Astrocyte of the cerebellum (primary cell): Measurements from ENCODE around the gene ATF6B.

Experiments used
- DNase-seq: peaks from one replicate; pipeline ENCODE4 v3.0.0-alpha.2; 2011; ENCODE audit warnings: low read depth
- H3K4me3 ChIP-seq: 2 replicates; pipeline ENCODE4 v1.5.1; 2011; ENCODE audit warnings: mild to moderate bottlenecking, low read depth, low read length, moderate library complexity
- in situ Hi-C: cut with HindIII; loops from 2 replicates; pipeline ENCODE4 v1.10.0; 2017; ENCODE audit warnings: low sequenced_read_pairs
- TF ChIP-seq, protein P1 (sequence below): IDR thresholded peaks from 2 replicates; pipeline ENCODE4 v1.5.1; 2012; ENCODE audit warnings: low read length, low read depth, moderate library complexity, mild to moderate bottlenecking; ENCODE audit errors: missing control alignments

The ATF6B gene

DNA sequence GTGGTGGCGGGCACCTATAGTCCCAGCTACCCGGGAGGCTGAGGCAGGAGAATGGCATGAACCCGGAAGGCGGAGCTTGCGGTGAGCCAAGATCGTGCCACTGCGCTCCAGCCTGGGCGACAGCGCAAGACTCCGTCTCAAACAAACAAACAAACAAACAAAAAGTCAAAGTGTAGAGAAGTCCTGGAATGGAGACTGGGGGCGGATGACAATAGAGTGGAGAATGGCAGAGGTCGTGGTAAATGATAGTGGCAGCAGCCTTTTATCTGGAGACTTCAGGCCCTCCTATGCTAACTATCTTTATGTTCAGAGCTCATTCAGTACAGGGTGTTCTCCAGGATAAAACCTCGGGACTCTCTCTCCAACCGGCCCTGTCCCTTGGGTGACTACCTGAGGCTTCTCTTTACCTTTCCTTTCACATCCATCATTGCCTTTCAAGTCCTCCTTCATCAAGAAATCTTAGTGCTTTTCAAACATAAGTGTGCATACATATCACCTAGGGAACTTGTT lies 3.4 kb upstream of the ATF6B start:
- DNase-seq: no peak
- TF ChIP-seq, protein P1, sequence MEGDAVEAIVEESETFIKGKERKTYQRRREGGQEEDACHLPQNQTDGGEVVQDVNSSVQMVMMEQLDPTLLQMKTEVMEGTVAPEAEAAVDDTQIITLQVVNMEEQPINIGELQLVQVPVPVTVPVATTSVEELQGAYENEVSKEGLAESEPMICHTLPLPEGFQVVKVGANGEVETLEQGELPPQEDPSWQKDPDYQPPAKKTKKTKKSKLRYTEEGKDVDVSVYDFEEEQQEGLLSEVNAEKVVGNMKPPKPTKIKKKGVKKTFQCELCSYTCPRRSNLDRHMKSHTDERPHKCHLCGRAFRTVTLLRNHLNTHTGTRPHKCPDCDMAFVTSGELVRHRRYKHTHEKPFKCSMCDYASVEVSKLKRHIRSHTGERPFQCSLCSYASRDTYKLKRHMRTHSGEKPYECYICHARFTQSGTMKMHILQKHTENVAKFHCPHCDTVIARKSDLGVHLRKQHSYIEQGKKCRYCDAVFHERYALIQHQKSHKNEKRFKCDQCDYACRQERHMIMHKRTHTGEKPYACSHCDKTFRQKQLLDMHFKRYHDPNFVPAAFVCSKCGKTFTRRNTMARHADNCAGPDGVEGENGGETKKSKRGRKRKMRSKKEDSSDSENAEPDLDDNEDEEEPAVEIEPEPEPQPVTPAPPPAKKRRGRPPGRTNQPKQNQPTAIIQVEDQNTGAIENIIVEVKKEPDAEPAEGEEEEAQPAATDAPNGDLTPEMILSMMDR: no peak
- in situ Hi-C loops: no loop called here
- H3K4me3 ChIP-seq: no peak overlapping the region

DNA sequence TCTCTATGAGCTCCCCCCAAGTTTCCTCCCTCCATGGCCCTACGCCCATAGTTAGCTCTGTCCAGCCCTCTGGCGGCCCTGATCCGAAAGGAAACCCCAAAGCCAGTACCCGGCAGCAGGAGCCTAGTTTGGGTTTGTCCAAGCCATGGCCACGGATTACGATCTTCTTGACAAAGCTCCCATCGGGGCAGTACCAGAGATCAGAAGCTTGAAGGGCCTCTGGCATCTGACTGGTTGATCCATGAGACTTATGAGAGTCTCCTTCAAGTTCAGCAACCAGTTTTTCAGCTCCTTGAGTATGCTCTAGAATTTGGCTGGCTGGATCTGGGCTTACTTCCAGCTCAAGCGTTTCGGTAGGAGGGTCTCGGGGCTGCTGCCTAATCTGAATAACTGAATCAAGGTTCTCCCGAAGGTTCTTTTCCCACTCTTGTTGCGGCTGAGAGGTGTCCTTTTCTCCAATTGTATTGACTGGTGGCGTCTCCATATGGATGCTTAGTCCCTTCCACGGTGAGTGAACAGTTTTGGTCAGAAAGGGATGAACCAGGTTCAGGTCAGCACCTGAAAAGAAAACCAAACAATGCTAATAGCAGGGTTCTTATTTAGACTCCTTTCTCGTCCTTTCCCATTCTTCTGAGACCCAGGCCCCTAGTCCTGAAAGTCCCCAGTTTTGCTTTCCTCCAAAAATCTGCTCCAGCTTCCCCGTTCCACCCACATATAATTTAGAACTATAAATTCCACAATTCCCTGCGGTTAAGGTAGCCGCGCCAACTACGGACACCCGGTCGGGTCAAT lies 1.4 kb upstream of the ATF6B start:
- in situ Hi-C loops: loop anchor here (10.0 kb wide), 1 partner anchor 55 kb away; the partner anchor contains the start of gene AGER
- DNase-seq: peak; percentile 28
- H3K4me3 ChIP-seq: peak overlapping the region; percentile 74
- TF ChIP-seq, protein P1: no peak

DNA sequence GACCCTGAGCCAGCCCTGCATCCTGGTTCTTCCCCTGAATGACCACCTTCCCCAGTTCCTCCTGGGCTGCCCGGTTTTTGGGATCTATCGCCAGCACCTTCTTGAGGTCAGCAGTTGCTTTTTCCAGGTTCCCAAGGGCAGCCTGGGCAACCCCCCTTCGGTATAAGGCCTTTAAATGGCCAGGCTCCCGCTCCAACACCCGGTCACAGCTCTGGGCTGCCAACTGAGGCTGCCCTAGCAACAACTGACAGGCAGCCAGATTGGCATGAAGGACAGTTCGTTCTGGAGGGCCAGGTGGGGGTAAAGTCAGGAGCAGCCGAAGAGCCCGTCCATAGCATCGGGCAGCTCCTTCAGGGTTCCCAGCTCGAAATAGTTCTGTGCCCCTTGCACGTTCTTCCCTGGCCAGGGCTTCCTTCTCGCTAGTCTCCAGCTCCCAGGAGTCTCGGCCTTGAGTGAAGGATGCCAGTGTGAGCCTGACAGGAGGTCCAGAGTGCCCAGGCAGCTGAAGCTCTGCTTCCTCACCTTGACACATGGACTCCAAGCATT lies 778 bp upstream of the ATF6B start:
- TF ChIP-seq, protein P1: no peak
- H3K4me3 ChIP-seq: peak overlapping the region; percentile 74
- in situ Hi-C loops: loop anchor here (10.0 kb wide), 1 partner anchor 56 kb away; the partner anchor contains the start of gene AGER
- DNase-seq: no peak

DNA sequence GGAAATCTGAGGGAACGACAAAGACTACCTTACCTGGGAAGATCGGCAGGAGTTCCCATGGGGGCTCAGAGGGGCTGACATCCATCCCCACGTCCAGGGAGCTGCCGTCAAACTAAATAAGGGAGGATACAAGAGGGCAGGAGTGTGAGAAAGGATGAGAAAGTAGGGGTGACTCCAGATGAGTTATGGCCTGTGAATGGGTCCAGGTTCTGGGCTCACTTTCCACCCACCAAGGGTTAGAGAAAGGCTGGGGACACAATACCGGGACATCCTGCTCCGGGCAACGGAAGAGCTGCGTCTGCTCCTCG lies 683 bp downstream of the ATF6B start:
- DNase-seq: no peak
- in situ Hi-C loops: loop anchor here (10.0 kb wide), 1 partner anchor 57 kb away; the partner anchor contains the start of gene AGER
- peak overlapping the region; percentile 75 for H3K4me3 ChIP-seq
- TF ChIP-seq, protein P1: no peak

DNA sequence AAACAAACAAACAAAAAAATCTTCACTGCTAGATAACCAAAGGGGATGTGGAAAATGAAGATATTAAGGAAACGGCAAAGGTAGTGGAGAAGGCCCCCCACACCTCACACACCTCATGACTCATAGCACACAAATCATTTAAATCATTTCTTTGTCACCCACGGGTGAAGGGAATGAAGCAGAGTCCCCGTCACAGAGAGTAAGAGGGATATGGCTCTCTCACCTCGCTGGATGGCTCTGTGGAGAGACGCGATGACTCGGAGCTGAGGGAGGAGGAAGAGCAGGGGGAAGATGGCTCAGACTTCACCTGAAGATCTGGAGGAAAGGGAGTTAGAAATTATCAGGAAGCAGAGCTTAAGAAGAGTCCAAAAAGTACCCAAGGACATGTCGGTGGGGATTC lies 1.2 kb downstream of the ATF6B start:
- no peak for DNase-seq
- TF ChIP-seq, protein P1: no peak
- peak overlapping the region; percentile 75 for H3K4me3 ChIP-seq
- in situ Hi-C loops: loop anchor here (10.0 kb wide), 1 partner anchor 58 kb away; the partner anchor contains the start of gene AGER

DNA sequence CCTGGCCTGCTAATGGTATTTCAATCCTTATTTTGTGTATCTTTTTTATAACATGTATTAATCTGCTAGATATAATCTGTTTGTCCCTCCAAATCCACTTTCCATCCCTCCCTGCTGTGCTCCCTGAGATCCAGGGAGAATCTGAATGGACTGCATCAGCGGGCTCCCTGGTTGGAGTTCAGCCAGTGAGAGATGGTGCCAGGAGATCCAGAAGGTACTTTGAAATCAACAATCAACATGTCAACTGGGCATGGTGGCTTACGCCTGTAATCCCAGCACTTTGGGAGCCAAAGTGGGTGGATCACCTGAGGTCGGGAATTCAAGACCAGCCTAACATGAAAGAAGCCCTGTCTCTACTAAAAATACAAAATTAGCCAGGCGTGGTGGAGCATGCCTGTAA lies 4.4 kb downstream of the ATF6B start:
- in situ Hi-C loops: loop anchor here (10.0 kb wide), 1 partner anchor 61 kb away; the partner anchor contains the start of gene AGER

More for the DNA sequence above, 4.4 kb downstream of the ATF6B start:
- TF ChIP-seq, protein P1: no peak
- H3K4me3 ChIP-seq: no peak overlapping the region
- DNase-seq: no peak
